Lower leg skin (tissue), 3 donors: ENCODE measurements around the gene MRPS15.

Source experiments
- CTCF ChIP-seq, 3 donors: fragments of 450-650 bp; IDR thresholded peaks; one replicate each; pipeline ENCODE4 v1.5.1; 2016; ENCODE audit warnings: antibody characterized with exemption in 3 of 3, mild to moderate bottlenecking in 3 of 3, moderate library complexity in 2 of 3
- POLR2A ChIP-seq, 2 donors: fragments of 450-650 bp; IDR thresholded peaks; one replicate each; pipeline ENCODE4 v1.6.1; 2016 to 2017; ENCODE audit warnings: antibody characterized with exemption in 2 of 2, mild to moderate bottlenecking in 1 of 2, moderate library complexity in 1 of 2

GRCh38 chr1:36447450-36447849 is 16.7 kb downstream of the MRPS15 start:
- TF ChIP-seq CTCF (IDR thresholded peaks at IDR 0.05): no peak
- no peak for TF ChIP-seq POLR2A (IDR thresholded peaks at IDR 0.05)
